ENCODE measurements around the gene CYTIP. TPM values are rescaled to one million over a fixed set of nuclear protein-coding genes. Genes with fewer than 3 reads are reported as not detected.

The CYTIP gene
- polyA plus RNA-seq, 2 of the 4 experiments (the other 2 are of a cell fraction), result 0.34 TPM; not detected in 1

- no peak for FAIRE-seq
- ATAC-seq, result no peak
- TF ChIP-seq EHMT2 (IDR thresholded peaks at IDR 0.05; ENCODE audit: low read depth) (no peak), NFE2L2 (conservative IDR thresholded peaks at IDR 0.05; ENCODE audit: low read length) (no peak), RARB (CRISPR knock-in tag; IDR thresholded peaks at IDR 0.05) (no peak), ZC3H11A (IDR thresholded peaks at IDR 0.05) (no peak), E2F6 (IDR thresholded peaks at IDR 0.05; ENCODE audit: borderline replicate concordance, low read depth) (no peak), FOSL2 (IDR thresholded peaks at IDR 0.05) (no peak), FOSL2 (CRISPR knock-in tag; IDR thresholded peaks at IDR 0.05) (no peak), FOXS1 (CRISPR knock-in tag; IDR thresholded peaks at IDR 0.05) (no peak), RNF2 (IDR thresholded peaks at IDR 0.05; ENCODE audit: borderline replicate concordance, low read depth) (no peak), HDAC2 (IDR thresholded peaks at IDR 0.05) (no peak), JUN (IDR thresholded peaks at IDR 0.05) (no peak), RAD21 (conservative IDR thresholded peaks at IDR 0.05 in 1 of 2, IDR thresholded peaks at IDR 0.05 in 1 of 2) (no peak)
- Histone ChIP-seq H3K4me1 (no peaks in the 10 kb centered on the region), H3K9me3 (no peaks in the 10 kb centered on the region), H3K27ac (no peak overlapping the region), H3K4me2 (no peak overlapping the region), H3K4me3 (no peak overlapping the region)
- POLR2A ChIA-PET, result no interaction called here
- CTCF ChIA-PET, result interaction anchor here (2.4 kb wide), 1 partner anchor 14 kb away, joined by 6 read pairs; no protein-coding TSS in a partner anchor
- DNase-seq (ENCODE audit: low read depth in 1 of 2, low spot score in 1 of 2), result no peak
These were observed 34.0 kb upstream of the CYTIP start for GRCh38 chr2:157477919-157478318.

- no peaks in the 10 kb centered on the region for H3K4me1 ChIP-seq
- no peak overlapping the region for H3K4me2 ChIP-seq
- TF ChIP-seq CBX2 (IDR thresholded peaks at IDR 0.05; ENCODE audit: borderline replicate concordance, low read depth) (no peak), CTCF (IDR thresholded peaks at IDR 0.05) (no peak), CHD2 (IDR thresholded peaks at IDR 0.05; ENCODE audit: low read length, partially characterized antibody) (no peak), GATA3 (IDR thresholded peaks at IDR 0.05; ENCODE audit: borderline replicate concordance) (no peak), EP300 (IDR thresholded peaks at IDR 0.05) (no peak)
- DNase-seq (ENCODE audit: low read depth in 1 of 2, low spot score in 1 of 2), result no peak
- no peak overlapping the region for H3K27ac ChIP-seq
- ATAC-seq, result no peak
- POLR2A ChIA-PET, result no interaction called here
- no peaks in the 10 kb centered on the region for H3K9me3 ChIP-seq
- CTCF ChIA-PET, result interaction anchor here (2.4 kb wide), 1 partner anchor 15 kb away, joined by 6 read pairs; no protein-coding TSS in a partner anchor
- FAIRE-seq, result no peak
- H3K4me3 ChIP-seq, result no peak overlapping the region
These were observed 33.2 kb upstream of the CYTIP start for GRCh38 chr2:157476953-157477709.

GRCh38 chr2:157475722-157476390, 32.0 kb upstream of the CYTIP start:
- TF ChIP-seq CBX8 (IDR thresholded peaks at IDR 0.05) (no peak), RCOR1 (IDR thresholded peaks at IDR 0.05; ENCODE audit: low read depth, low read length) (no peak), CBX2 (IDR thresholded peaks at IDR 0.05; ENCODE audit: borderline replicate concordance, low read depth) (no peak), HOXA7 (CRISPR knock-in tag; IDR thresholded peaks at IDR 0.05) (no peak), ESRRA (IDR thresholded peaks at IDR 0.05; ENCODE audit: borderline replicate concordance, low read length) (no peak), BHLHE40 (IDR thresholded peaks at IDR 0.05; ENCODE audit: low read depth, low read length) (no peak)
- CTCF ChIA-PET, result interaction anchor here (1.0 kb wide), 1 partner anchor 16 kb away, joined by 4 read pairs; no protein-coding TSS in a partner anchor
- no peaks in the 10 kb centered on the region for H3K4me1 ChIP-seq
- ATAC-seq, result no peak
- 79% methylated on average over 12 of the region's 12 CpGs for WGBS (ENCODE audit: missing lambda C conversion rate)
- FAIRE-seq, result no peak
- DNase-seq (ENCODE audit: low read depth in 1 of 2, low spot score in 1 of 2), result no peak
- no peak overlapping the region for H3K27ac ChIP-seq
- no peaks in the 10 kb centered on the region for H3K9me3 ChIP-seq
- H3K4me2 ChIP-seq, result no peak overlapping the region
- POLR2A ChIA-PET, result no interaction called here
- no peak overlapping the region for H3K4me3 ChIP-seq

All from A549 (cell line).